Activated T-cell treated with anti-CD3 and anti-CD28 coated beads for 48 hours (primary cell): ENCODE data around the gene PRAC2.

Source experiments
- DNase-seq: peaks from one replicate; pipeline ENCODE4 v3.0.0-alpha.2; 2020; ENCODE audit warnings: low read depth

Gene PRAC2

DNA sequence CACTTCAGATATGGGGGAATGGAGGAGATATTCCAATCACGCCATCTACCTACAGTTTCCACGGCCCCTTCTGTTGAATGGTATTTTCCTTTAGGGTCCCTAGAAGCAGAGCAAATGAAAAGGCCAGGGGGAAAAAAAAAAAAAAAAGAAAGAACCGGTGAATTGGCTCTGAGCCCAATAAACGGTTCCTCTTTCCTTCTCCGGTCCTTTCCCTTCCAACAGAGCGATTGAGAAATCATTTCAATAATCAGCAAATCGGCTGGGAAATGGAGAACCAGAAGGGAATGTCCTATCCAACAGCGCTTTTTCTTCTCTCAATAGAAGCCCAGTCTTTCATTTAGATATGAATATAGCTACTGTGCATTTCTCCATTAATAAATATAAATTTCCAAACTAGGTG, 32.4 kb downstream of the PRAC2 start:
- no peak for DNase-seq

DNA sequence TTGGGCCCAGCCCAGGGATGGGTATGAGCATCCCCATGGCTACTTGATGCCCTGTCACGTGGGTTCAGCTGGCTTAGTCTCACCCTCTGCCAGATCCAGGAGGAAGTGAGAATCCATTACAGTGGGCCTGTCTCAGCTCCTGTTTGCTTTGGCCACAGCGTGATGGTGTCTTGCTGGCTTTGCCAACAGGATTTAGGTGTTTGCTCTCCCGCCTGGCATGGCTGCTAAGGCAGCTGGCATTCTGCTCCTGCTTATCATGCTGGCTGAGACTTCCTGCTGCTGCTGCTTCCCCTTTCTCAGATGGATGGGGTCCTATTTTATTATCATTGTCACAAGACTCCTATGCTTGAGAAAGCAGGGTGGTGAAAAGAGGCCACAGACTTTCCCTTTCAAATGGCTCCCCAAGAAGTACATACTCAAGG, 33.9 kb downstream of the PRAC2 start:
- no peak for DNase-seq

- DNase-seq = no peak
Measured at GRCh38 chr17:48757524-48757961, 34.6 kb downstream of the PRAC2 start.

GRCh38 chr17:48759288-48759687, 36.3 kb downstream of the PRAC2 start:
- DNase-seq = no peak

- no peak for DNase-seq
Measured at GRCh38 chr17:48760411-48760810, 37.4 kb downstream of the PRAC2 start.

DNA sequence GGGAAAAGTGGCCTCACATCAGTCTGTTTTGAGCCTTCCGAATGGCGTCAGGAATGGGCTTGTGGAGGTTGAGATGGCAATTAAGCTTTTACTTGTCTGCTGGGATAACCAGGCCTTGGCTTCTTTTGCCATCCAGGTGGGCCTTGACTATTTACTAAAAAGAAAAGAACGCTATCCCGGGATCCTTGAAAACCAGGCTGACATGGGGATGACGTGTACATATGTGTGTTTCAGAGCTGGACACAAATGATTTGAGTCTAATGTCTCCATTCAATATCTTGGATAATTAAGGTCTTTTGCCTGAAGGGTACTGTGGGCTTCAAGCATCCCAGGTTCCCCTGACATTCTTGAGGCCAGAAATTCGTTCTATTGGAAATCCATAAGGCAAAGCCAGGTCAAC, 38.1 kb downstream of the PRAC2 start:
- no peak for DNase-seq

GRCh38 chr17:48767263-48767774, 44.3 kb downstream of the PRAC2 start:
- no peak for DNase-seq

DNA sequence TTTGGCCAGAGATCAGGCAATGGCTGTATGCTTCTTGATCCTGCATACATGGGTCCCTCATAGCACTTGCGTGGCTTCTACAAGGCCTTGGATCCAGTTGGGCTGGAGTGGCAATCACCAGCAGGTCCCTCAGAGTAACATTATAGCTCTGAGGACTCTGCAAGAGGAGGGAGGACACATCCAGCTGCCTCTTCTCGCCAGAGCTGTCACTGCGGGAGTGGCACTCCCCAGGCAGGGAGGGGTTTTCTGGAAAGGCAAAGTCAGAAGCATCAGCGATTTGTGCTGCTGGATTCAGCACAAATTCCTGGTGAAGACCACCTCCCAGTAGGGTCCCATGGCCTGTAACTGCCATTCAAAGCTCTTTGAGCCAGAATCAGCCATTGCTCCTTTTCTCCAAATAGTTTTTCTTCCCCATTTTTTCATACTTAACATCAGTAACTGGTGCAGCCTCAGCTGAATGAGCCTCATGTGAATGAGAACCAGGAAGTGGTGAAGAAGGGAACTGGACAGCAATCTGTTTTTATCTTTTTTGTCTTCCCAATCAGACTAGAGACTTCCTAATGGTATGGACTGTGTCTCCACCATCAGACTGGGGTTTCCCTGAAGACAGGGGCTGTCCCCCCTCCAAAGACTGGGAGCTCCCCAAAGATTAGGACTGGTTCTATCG, 46.2 kb downstream of the PRAC2 start:
- no peak for DNase-seq

DNA sequence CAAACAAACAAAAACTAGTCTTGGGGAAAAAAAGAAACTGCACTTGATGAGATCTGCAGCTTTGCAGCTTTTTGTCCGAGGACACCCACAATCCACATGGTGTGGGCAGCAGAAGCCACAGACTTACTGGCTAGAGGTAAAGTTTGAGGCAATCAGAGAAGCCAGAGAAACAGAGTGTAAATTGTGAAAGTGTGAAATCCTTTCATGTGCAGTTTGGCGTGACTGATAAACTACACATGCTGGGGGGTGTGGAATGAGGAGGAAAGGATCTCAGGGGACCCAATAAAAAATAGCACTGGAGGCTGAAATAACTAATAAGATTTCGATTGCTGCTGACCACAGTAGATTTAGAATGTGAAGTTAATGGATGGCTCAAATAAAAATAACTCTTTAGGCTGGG, 48.0 kb downstream of the PRAC2 start:
- no peak for DNase-seq

- no peak for DNase-seq
Measured at GRCh38 chr17:48773245-48773644, 50.3 kb downstream of the PRAC2 start.
